BLaER1 treated with 17β-estradiol and CSF1 and Interleukin-3, amounts not matched to agents 10 nM and 100 nM (cell line): ENCODE data around the gene SEPTIN2.
"Not testable (repeated sequence)": the region's sequence is repeated elsewhere in the genome, so short reads cannot be mapped to it uniquely, and the experiment has no call there.

Source experiments
- H3K27ac ChIP-seq, 11 experiments: shearing (Covaris generic); formaldehyde crosslinking; 2 replicates each; pipeline ENCODE4 v1.8.1; 2022
- H3K27me3 ChIP-seq, 11 experiments: shearing (Covaris generic); formaldehyde crosslinking; 2 replicates each; pipeline ENCODE4 v1.8.1; 2022
- H3K36me3 ChIP-seq, 11 experiments: shearing (Covaris generic); formaldehyde crosslinking; 2 replicates each; pipeline ENCODE4 v1.8.1; 2022
- H3K4me1 ChIP-seq, 10 experiments: shearing (Covaris generic); formaldehyde crosslinking; 2 replicates each; pipeline ENCODE4 v1.8.1; 2022
- H3K4me2 ChIP-seq, 11 experiments: shearing (Covaris generic); formaldehyde crosslinking; 2 replicates each; pipeline ENCODE4 v1.8.1; 2022
- H3K4me3 ChIP-seq, 10 experiments: shearing (Covaris generic); formaldehyde crosslinking; 2 replicates each; pipeline ENCODE4 v1.8.1; 2022
- H3K9ac ChIP-seq, 11 experiments: shearing (Covaris generic); formaldehyde crosslinking; 2 replicates each; pipeline ENCODE4 v1.8.1; 2022
- H3K9me3 ChIP-seq, 11 experiments: shearing (Covaris generic); formaldehyde crosslinking; replicated peaks in 1 of 11; 2 replicates each; pipeline ENCODE4 v1.8.1; 2022
- H4K20me1 ChIP-seq, 11 experiments: shearing (Covaris generic); formaldehyde crosslinking; 2 replicates each; pipeline ENCODE4 v1.8.1; 2022
- Cebpa-rat ChIP-seq, 11 experiments: shearing (Covaris generic); IDR thresholded peaks; 2 replicates each; pipeline ENCODE4 v1.8.1; 2022

Gene SEPTIN2

GRCh38 chr2:241314226-241315092, 1.3 kb upstream of the SEPTIN2 start:
- Histone ChIP-seq H4K20me1 (peaks cover 45 to 74% (median 60%) of the 10 kb centered on the region in 11 experiments), H3K9ac (peak overlapping the region; percentile 95 to 99 (median 96)), H3K4me3 (peak overlapping the region; percentile 76 to 94 (median 80)), H3K4me2 (peak overlapping the region; percentile 67 to 94 (median 87)), H3K27ac (peak overlapping the region; percentile 95 to 100 (median 99)), H3K36me3 (peaks cover under 1 to 21% (median 9%) of the 10 kb centered on the region in 11 experiments; a peak in 16 of 22 replicates), H3K9me3 (no peaks in the 10 kb centered on the region), H3K27me3 (no peaks in the 10 kb centered on the region), H3K4me1 (peaks cover 68 to 80% (median 78%) of the 10 kb centered on the region in 10 experiments)
- no peak for TF ChIP-seq Cebpa-rat (IDR thresholded peaks at IDR 0.05)

- Histone ChIP-seq H3K9me3 (no peaks in the 10 kb centered on the region), H4K20me1 (peaks cover 45 to 74% (median 60%) of the 10 kb centered on the region in 11 experiments), H3K27ac (peak within 1 kb of the TSS; percentile 95 to 100 (median 99)), H3K4me3 (peak within 1 kb of the TSS; percentile 76 to 94 (median 80)), H3K36me3 (peaks cover 7 to 29% (median 17%) of the 10 kb centered on the region in 11 experiments; a peak in 20 of 22 replicates), H3K4me1 (peaks cover 68 to 80% (median 78%) of the 10 kb centered on the region in 10 experiments), H3K9ac (peak within 1 kb of the TSS; percentile 95 to 99 (median 97)), H3K27me3 (no peaks in the 10 kb centered on the region), H3K4me2 (peak within 1 kb of the TSS; percentile 82 to 98 (median 96))
- peak in 4 of 11 experiments; percentile 22 to 72 (median 41); a peak in 6 of 22 replicates for TF ChIP-seq Cebpa-rat (IDR thresholded peaks at IDR 0.05)
Measured at GRCh38 chr2:241315093-241315878, 439 bp upstream of the SEPTIN2 start, which contains the start of gene HDLBP. HDLBP (minus strand) TSS chr2:241315672; CDS start chr2:241266869, 48,803 bp downstream.

- H4K20me1 ChIP-seq, result peaks cover 46 to 74% (median 62%) of the 10 kb centered on the region in 11 experiments
- peaks cover 7 to 37% (median 22%) of the 10 kb centered on the region in 11 experiments; a peak in 20 of 22 replicates for H3K36me3 ChIP-seq
- H3K4me2 ChIP-seq, result peak overlapping the region; percentile 82 to 98 (median 96)
- H3K4me3 ChIP-seq, result peak overlapping the region; percentile 76 to 94 (median 80)
- no peaks in the 10 kb centered on the region for H3K9me3 ChIP-seq
- H3K27me3 ChIP-seq, result no peaks in the 10 kb centered on the region
- H3K27ac ChIP-seq, result peak overlapping the region; percentile 95 to 100 (median 99)
- TF ChIP-seq Cebpa-rat (IDR thresholded peaks at IDR 0.05), result no peak
- H3K4me1 ChIP-seq, result peaks cover 68 to 80% (median 78%) of the 10 kb centered on the region in 10 experiments
- peak overlapping the region; percentile 95 to 99 (median 97) for H3K9ac ChIP-seq
Measured at GRCh38 chr2:241316825-241317224, 1.1 kb downstream of the SEPTIN2 start.

- no peaks in the 10 kb centered on the region for H3K9me3 ChIP-seq
- H3K27ac ChIP-seq, result peak overlapping the region in 10 of 11 experiments; percentile 95 to 100 (median 99); a peak in 20 of 22 replicates
- TF ChIP-seq Cebpa-rat (IDR thresholded peaks at IDR 0.05), result no peak
- H3K4me3 ChIP-seq, result peak overlapping the region; percentile 76 to 94 (median 80)
- H3K9ac ChIP-seq, result peak overlapping the region; percentile 95 to 99 (median 97)
- peaks cover 68 to 80% (median 78%) of the 10 kb centered on the region in 10 experiments for H3K4me1 ChIP-seq
- peak overlapping the region; percentile 82 to 98 (median 96) for H3K4me2 ChIP-seq
- no peaks in the 10 kb centered on the region for H3K27me3 ChIP-seq
- peaks cover 7 to 43% (median 23%) of the 10 kb centered on the region in 11 experiments; a peak in 20 of 22 replicates for H3K36me3 ChIP-seq
- peaks cover 50 to 74% (median 65%) of the 10 kb centered on the region in 11 experiments for H4K20me1 ChIP-seq
Measured at GRCh38 chr2:241317391-241317790, 1.7 kb downstream of the SEPTIN2 start.

GRCh38 chr2:241318830-241319229, 3.1 kb downstream of the SEPTIN2 start:
- peak overlapping the region in 1 of 10 experiments; percentile 76; a peak in 1 of 20 replicates for H3K4me3 ChIP-seq
- peak overlapping the region in 2 of 11 experiments; percentile 36 to 99; a peak in 2 of 22 replicates for H3K9ac ChIP-seq
- not testable (repeated sequence) for H3K27me3 ChIP-seq, H3K27ac ChIP-seq, H3K9me3 ChIP-seq
- H3K4me2 ChIP-seq, result peak overlapping the region; percentile 82 to 98 (median 96)
- H4K20me1 ChIP-seq, result peaks cover 65 to 79% (median 76%) of the 10 kb centered on the region in 11 experiments
- H3K4me1 ChIP-seq, result peaks cover 68 to 80% (median 75%) of the 10 kb centered on the region in 10 experiments
- peaks cover 7 to 58% (median 30%) of the 10 kb centered on the region in 11 experiments; a peak in 20 of 22 replicates for H3K36me3 ChIP-seq

GRCh38 chr2:241320394-241320793, 4.7 kb downstream of the SEPTIN2 start:
- Histone ChIP-seq H3K36me3 (peaks cover 10 to 66% (median 38%) of the 10 kb centered on the region in 11 experiments), H3K9me3 (no peaks in the 10 kb centered on the region), H3K4me2 (peak overlapping the region; percentile 53 to 98 (median 89)), H3K27me3 (no peaks in the 10 kb centered on the region), H4K20me1 (peaks cover 80 to 95% (median 92%) of the 10 kb centered on the region in 11 experiments), H3K9ac (peak overlapping the region in 1 of 11 experiments; percentile 61; a peak in 1 of 22 replicates), H3K4me1 (peaks cover 77 to 88% (median 84%) of the 10 kb centered on the region in 10 experiments), H3K27ac (no peak overlapping the region), H3K4me3 (no peak overlapping the region)
- no peak for TF ChIP-seq Cebpa-rat (IDR thresholded peaks at IDR 0.05)

- H3K9me3 ChIP-seq, result no peaks in the 10 kb centered on the region
- peaks cover 16 to 72% (median 44%) of the 10 kb centered on the region in 11 experiments for H3K36me3 ChIP-seq
- H3K27me3 ChIP-seq, result no peaks in the 10 kb centered on the region
- H3K27ac ChIP-seq, result no peak overlapping the region
- peaks cover 87 to 100% (median 96%) of the 10 kb centered on the region in 11 experiments for H4K20me1 ChIP-seq
- H3K9ac ChIP-seq, result peak overlapping the region in 1 of 11 experiments; percentile 61; a peak in 2 of 22 replicates
- TF ChIP-seq Cebpa-rat (IDR thresholded peaks at IDR 0.05), result no peak
- H3K4me2 ChIP-seq, result peak overlapping the region in 10 of 11 experiments; percentile 13 to 98 (median 86); a peak in 14 of 22 replicates
- H3K4me3 ChIP-seq, result no peak overlapping the region
- H3K4me1 ChIP-seq, result peaks cover 77 to 89% (median 86%) of the 10 kb centered on the region in 10 experiments
Measured at GRCh38 chr2:241321033-241321432, 5.3 kb downstream of the SEPTIN2 start.

GRCh38 chr2:241321886-241322285, 6.2 kb downstream of the SEPTIN2 start:
- no peak for TF ChIP-seq Cebpa-rat (IDR thresholded peaks at IDR 0.05)
- peak overlapping the region in 3 of 11 experiments; percentile 22 to 70 (median 48); a peak in 3 of 22 replicates for H3K9ac ChIP-seq
- peaks cover 93 to 100% (median 98%) of the 10 kb centered on the region in 11 experiments for H4K20me1 ChIP-seq
- H3K27ac ChIP-seq, result peak overlapping the region in 5 of 11 experiments; percentile 1 to 24 (median 6); a peak in 5 of 22 replicates
- H3K4me2 ChIP-seq, result peak overlapping the region; percentile 13 to 98 (median 72)
- H3K36me3 ChIP-seq, result peaks cover 23 to 80% (median 53%) of the 10 kb centered on the region in 11 experiments
- H3K4me1 ChIP-seq, result peaks cover 74 to 87% (median 85%) of the 10 kb centered on the region in 10 experiments
- H3K4me3 ChIP-seq, result peak overlapping the region in 1 of 10 experiments; percentile 20; a peak in 1 of 20 replicates
- peaks cover 0 to 4% (median 0%) of the 10 kb centered on the region in 11 experiments; a peak in 5 of 22 replicates for H3K9me3 ChIP-seq
- H3K27me3 ChIP-seq, result no peaks in the 10 kb centered on the region
